ENCODE data around the gene DTX4.
"Not testable (repeated sequence)": the region's sequence is repeated elsewhere in the genome, so short reads cannot be mapped to it uniquely, and the experiment has no call there.

Gene DTX4

DNA sequence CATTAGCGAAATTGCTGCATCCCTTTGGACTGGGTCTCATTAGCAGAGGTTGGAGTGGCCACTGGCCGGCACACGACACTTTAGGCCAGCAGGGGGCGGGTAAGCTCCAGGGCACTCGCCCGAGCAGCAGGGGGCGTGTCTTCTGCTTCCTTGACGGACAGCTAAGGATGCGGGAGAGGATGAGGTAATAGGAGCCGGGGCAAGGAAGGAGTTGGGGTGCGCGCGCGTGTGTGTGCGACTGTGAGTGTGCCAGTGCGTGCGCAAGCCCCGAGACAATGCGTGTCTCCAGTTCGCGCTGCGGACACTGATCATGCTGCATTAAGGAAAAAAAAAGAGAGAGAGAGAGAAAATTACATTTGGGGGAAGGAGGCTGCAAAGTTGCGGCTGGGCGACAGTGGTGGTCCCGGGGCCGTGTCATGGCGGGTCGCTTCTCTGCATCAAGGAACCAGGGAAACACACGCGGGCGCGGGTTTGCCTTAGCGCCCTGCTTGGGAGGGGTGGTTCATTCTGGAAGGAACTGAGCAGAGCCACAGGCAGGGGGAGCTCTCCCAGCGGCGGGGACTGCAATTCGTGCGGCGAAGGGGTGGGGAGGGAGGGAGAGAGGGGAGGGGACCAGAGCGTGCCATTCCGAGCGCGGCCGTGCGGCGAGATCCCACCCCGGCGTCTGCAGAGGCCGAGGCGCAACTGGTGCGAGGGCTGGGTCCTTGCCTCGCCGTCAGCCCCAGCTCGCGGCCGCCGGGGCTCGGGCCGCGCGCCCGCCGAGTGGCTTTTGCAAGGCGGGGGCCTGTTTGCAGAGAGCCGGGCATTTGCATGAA, at the start of gene DTX4:
TSS of gene DTX4 (plus strand) at position 625 of the 815 bp plus-strand sequence. CDS start 464 bp downstream, outside the sequence.
- peaks cover 9% of the 10 kb centered on the region for H3K27me3 ChIP-seq (ENCODE audit: control insufficient read depth, insufficient read depth, low read length)
- peak within 1 kb of the TSS; percentile 75 for H3K27ac ChIP-seq (ENCODE audit: low read depth, low read length)
- H3K4me1 ChIP-seq (ENCODE audit: control insufficient read depth, insufficient read depth, low read length) = peaks cover 22% of the 10 kb centered on the region
- peak within 1 kb of the TSS; percentile 85 for H3K9ac ChIP-seq (ENCODE audit: low read length)
- H3K9me3 ChIP-seq (ENCODE audit: control insufficient read depth, insufficient read depth, low read depth, low read length) = no peaks in the 10 kb centered on the region
- no peaks in the 10 kb centered on the region for H3K36me3 ChIP-seq (ENCODE audit: control insufficient read depth, insufficient read depth, low read length)
- peak within 1 kb of the TSS; percentile 96 for H3K4me3 ChIP-seq (ENCODE audit: low read depth, low read length)

DNA sequence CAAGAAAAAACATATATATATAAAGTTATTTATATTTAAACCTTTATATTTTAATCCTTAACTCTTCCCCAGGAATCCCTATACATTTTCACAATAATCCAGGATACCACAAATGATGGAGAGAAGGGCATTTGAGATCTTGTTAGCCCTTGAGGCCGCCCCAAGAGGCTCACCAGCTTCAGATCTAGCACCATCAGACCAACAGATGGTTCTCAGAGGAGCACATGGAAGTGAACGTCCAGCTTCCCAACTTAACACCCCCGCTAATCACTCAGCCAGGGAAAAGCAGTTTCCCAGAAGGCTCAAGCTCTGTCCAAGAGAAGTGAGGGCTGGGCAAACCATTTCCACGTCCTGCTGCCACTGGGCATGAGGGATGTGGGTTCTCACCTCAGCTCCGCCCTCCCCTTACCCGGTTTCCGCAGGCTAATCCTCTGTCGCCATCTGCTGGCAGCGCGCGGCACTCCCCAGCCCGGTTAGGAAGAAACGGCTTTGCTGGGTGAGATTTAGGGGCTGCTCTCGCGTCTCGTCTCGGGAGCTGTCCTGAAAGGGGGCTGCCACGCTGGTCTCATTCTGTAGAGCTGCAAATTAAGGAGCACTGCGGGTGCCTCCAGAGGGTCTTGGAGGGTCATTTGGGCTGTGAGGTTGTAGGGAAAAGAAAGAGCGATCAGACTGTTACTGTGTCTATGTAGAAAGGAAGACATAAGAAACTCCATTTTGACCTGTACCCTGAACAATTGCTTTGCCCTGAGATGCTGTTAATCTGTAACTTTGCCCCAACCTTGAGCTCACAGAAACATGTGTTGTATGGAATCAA, 36.1 kb upstream of the DTX4 start:
- H3K9ac ChIP-seq (ENCODE audit: low read length) = no peak overlapping the region
- H3K4me1 ChIP-seq (ENCODE audit: control insufficient read depth, insufficient read depth, low read length) = no peaks in the 10 kb centered on the region
- no peaks in the 10 kb centered on the region for H3K27me3 ChIP-seq (ENCODE audit: control insufficient read depth, insufficient read depth, low read length)
- H3K27ac ChIP-seq (ENCODE audit: low read depth, low read length) = no peak overlapping the region
- peaks cover 22% of the 10 kb centered on the region for H3K9me3 ChIP-seq (ENCODE audit: control insufficient read depth, insufficient read depth, low read depth, low read length)
- H3K4me3 ChIP-seq (ENCODE audit: low read depth, low read length) = no peak overlapping the region
- H3K36me3 ChIP-seq (ENCODE audit: control insufficient read depth, insufficient read depth, low read length) = peaks cover 5% of the 10 kb centered on the region; the same call in 1 of the 2 replicates

DNA sequence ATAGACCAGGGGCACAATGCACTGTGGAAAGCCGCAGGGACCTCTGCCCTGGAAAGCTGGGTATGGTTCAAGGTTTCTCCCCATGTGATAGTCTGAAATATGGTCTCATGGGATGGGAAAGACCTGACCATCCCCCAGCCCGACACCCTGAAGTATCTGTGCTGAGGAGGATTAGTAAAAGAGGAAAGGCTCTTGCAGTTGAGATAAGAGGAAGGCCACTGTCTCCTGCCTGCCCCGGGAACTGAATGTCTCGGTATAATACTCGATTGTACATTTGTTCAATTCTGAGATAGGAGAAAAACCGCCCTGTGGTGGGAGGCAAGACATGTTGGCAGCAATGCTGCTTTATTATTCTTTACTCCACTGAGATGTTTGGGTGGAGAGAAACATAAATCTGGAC, 35.4 kb upstream of the DTX4 start:
- H3K9ac ChIP-seq (ENCODE audit: low read length); H3K27ac ChIP-seq (ENCODE audit: low read depth, low read length); H3K4me1 ChIP-seq (ENCODE audit: control insufficient read depth, insufficient read depth, low read length); H3K36me3 ChIP-seq (ENCODE audit: control insufficient read depth, insufficient read depth, low read length); H3K27me3 ChIP-seq (ENCODE audit: control insufficient read depth, insufficient read depth, low read length); H3K4me3 ChIP-seq (ENCODE audit: low read depth, low read length): not testable (repeated sequence)
- peaks cover 15% of the 10 kb centered on the region for H3K9me3 ChIP-seq (ENCODE audit: control insufficient read depth, insufficient read depth, low read depth, low read length)

DNA sequence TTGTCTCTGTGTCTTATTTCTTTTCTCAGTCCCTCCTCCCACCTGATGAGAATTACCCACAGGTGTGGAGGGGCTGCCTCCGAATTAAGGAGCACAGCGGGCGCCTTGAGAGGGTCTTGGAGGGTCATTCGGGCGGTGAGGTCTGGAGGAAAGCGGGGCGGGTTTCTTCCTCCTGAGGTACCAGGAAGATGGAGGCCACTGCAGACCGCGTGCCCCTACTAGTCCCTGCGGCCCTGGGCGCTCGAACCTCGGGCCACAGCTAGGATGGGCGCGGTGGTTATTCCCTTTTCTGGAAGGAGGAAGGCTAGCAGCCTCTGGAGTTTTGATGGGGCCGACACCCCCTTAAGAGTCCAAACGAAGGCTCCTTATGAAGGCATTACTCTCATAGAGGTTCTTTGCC, 34.7 kb upstream of the DTX4 start:
- no peak overlapping the region for H3K4me3 ChIP-seq (ENCODE audit: low read depth, low read length)
- no peaks in the 10 kb centered on the region for H3K4me1 ChIP-seq (ENCODE audit: control insufficient read depth, insufficient read depth, low read length)
- H3K27me3 ChIP-seq (ENCODE audit: control insufficient read depth, insufficient read depth, low read length) = peaks cover 3% of the 10 kb centered on the region; the same call in 1 of the 2 replicates
- H3K9ac ChIP-seq (ENCODE audit: low read length) = no peak overlapping the region
- no peaks in the 10 kb centered on the region for H3K36me3 ChIP-seq (ENCODE audit: control insufficient read depth, insufficient read depth, low read length)
- H3K27ac ChIP-seq (ENCODE audit: low read depth, low read length) = no peak overlapping the region
- H3K9me3 ChIP-seq (ENCODE audit: control insufficient read depth, insufficient read depth, low read depth, low read length) = peaks cover 8% of the 10 kb centered on the region

DNA sequence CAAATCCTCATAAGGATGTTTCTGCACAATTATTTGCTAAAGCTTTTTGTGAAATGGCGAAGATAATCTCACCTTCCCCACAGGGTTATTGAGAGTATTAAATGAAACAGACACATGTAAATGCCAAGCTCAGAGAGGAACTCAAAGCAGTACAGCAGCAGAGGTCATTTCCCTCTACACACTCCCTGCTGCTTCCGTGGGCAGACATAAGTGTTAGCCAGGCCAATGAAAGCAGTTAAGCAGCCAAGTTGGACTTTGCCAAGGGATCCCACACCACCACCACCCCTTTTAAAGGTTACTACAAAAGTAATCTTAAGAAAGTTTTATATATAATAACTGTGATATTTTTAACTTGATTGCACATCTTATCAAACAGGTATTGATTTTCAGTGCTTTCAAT, 33.3 kb upstream of the DTX4 start:
- Histone ChIP-seq H3K9me3 (ENCODE audit: control insufficient read depth, insufficient read depth, low read depth, low read length) (no peaks in the 10 kb centered on the region), H3K27ac (ENCODE audit: low read depth, low read length) (no peak overlapping the region), H3K4me1 (ENCODE audit: control insufficient read depth, insufficient read depth, low read length) (no peaks in the 10 kb centered on the region; the same call in 1 of the 2 replicates), H3K4me3 (ENCODE audit: low read depth, low read length) (no peak overlapping the region), H3K36me3 (ENCODE audit: control insufficient read depth, insufficient read depth, low read length) (no peaks in the 10 kb centered on the region), H3K9ac (ENCODE audit: low read length) (no peak overlapping the region), H3K27me3 (ENCODE audit: control insufficient read depth, insufficient read depth, low read length) (peaks cover 12% of the 10 kb centered on the region; the same call in 1 of the 2 replicates)

DNA sequence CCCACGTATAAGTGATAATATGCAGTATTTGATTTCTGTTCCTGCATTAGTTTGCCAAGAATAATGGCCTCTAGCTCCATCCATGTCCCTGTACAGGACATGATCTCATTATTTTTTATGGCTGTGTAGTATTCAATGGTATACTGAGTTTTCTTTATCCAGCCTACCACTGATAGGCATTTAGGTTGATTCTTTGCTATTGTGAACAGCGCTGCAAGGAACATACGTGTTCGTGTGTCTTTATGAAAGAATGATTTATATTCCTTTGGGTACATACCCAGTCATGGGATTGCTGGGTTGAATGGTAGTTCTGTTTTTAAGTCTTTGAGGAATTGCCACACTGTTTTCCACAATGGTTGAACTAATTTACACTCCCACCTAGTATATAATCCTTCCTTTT, 30.7 kb upstream of the DTX4 start:
- Histone ChIP-seq H3K9ac (ENCODE audit: low read length) (no peak overlapping the region), H3K9me3 (ENCODE audit: control insufficient read depth, insufficient read depth, low read depth, low read length) (no peaks in the 10 kb centered on the region), H3K27me3 (ENCODE audit: control insufficient read depth, insufficient read depth, low read length) (peaks cover 32% of the 10 kb centered on the region), H3K36me3 (ENCODE audit: control insufficient read depth, insufficient read depth, low read length) (no peaks in the 10 kb centered on the region), H3K4me3 (ENCODE audit: low read depth, low read length) (no peak overlapping the region), H3K27ac (ENCODE audit: low read depth, low read length) (no peak overlapping the region), H3K4me1 (ENCODE audit: control insufficient read depth, insufficient read depth, low read length) (no peaks in the 10 kb centered on the region; the same call in 1 of the 2 replicates)

DNA sequence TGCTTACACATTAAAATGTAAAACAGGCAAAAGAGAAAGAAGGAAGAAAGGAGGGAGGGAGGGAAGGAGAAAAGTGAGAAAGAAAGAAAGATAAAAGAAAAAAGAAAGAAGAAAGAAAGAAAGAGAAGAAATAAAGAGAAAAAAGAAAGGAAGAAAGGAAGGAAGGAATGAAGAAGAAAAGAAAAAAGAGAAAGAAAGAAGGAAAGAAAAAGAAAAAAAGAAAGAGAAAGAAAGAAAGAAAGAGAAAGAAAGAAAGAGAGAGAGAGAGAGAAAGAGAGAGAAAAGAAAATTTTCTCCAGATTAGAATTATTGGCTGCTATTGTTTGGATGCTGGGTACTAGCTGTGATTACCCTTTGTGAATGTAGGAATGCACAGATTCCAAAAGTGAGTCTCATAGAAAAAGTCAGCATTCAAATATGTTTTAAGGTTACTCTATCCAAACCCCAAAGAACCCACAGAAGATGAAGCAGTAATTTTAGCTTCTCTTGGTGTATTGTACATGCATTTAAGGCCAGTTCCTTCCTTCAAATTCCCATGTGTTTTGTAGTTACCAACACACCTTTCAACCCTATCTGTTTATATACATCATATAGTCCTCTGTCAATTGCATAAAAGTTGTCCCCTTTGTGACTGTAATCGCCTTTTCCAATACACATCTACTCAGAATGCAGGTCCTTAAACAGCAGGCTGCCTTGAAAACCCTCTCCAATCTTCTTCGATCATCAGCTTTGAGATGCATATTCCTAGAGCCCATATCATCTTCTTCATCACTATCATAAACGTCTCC, 30.1 kb upstream of the DTX4 start:
- H3K9ac ChIP-seq (ENCODE audit: low read length) = peak overlapping the region; percentile 41
- no peaks in the 10 kb centered on the region for H3K36me3 ChIP-seq (ENCODE audit: control insufficient read depth, insufficient read depth, low read length)
- H3K27me3 ChIP-seq (ENCODE audit: control insufficient read depth, insufficient read depth, low read length) = peaks cover 32% of the 10 kb centered on the region
- H3K9me3 ChIP-seq (ENCODE audit: control insufficient read depth, insufficient read depth, low read depth, low read length) = no peaks in the 10 kb centered on the region
- no peak overlapping the region for H3K27ac ChIP-seq (ENCODE audit: low read depth, low read length)
- peak overlapping the region; percentile 73 for H3K4me3 ChIP-seq (ENCODE audit: low read depth, low read length)
- no peaks in the 10 kb centered on the region; the same call in 1 of the 2 replicates for H3K4me1 ChIP-seq (ENCODE audit: control insufficient read depth, insufficient read depth, low read length)

DNA sequence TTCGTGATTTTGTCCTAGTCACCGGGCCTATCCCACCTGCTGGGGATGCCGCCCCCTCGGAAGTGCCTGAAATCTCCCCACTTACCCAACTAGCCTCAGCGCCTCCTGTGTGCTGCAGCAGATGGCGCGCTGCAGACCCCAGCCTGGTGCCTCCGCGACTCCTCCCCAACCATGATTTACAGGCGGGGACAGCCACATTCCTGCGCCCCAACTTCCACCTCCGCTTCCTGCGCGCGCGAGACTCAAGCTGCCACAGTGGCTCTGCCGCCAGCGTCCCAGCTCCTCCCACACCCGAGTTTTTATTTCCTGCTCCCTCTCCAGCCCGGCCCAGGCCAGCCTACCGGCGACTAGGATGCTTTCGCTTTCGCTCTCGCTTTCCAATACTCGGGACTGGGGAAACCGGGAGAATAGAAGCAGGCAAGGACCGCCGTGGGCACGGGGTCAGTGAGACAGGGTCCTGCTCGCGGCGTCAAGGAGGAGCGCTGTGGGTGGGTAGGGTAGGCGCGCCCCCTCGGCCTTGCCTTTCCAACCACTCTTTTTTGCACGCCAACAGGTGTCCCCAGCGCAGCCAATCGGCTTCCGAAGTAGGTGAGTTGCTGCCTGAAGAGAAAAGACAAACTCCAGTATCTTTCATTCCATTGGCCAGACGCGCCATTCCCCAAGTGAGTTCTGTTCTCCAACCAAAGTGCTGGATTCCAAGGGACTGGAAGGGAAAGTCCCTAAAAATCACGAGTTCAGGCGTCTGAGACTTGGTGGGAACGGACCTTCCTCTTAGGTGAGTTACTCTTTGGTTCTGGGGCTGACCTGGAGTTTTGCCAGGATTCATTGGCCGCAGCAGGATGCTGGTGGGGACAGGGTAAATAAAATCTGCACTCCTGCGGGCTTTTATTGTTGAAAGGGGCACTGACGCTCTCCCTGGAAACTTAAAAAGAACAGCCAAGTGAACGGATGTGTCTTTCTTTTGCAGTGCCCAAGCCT, 29.1 kb upstream of the DTX4 start, which contains the start of gene FAM111A:
TSS of gene FAM111A (plus strand) at position 327 of the 978 bp plus-strand sequence. CDS start 6,017 bp downstream, outside the sequence.
- Histone ChIP-seq H3K27me3 (ENCODE audit: control insufficient read depth, insufficient read depth, low read length) (peaks cover 32% of the 10 kb centered on the region), H3K9ac (ENCODE audit: low read length) (peak within 1 kb of the TSS; percentile 41), H3K4me1 (ENCODE audit: control insufficient read depth, insufficient read depth, low read length) (no peaks in the 10 kb centered on the region; the same call in 1 of the 2 replicates), H3K36me3 (ENCODE audit: control insufficient read depth, insufficient read depth, low read length) (no peaks in the 10 kb centered on the region; the same call in 1 of the 2 replicates), H3K9me3 (ENCODE audit: control insufficient read depth, insufficient read depth, low read depth, low read length) (no peaks in the 10 kb centered on the region), H3K4me3 (ENCODE audit: low read depth, low read length) (peak within 1 kb of the TSS; percentile 73), H3K27ac (ENCODE audit: low read depth, low read length) (no peak within 1 kb of the TSS)

DNA sequence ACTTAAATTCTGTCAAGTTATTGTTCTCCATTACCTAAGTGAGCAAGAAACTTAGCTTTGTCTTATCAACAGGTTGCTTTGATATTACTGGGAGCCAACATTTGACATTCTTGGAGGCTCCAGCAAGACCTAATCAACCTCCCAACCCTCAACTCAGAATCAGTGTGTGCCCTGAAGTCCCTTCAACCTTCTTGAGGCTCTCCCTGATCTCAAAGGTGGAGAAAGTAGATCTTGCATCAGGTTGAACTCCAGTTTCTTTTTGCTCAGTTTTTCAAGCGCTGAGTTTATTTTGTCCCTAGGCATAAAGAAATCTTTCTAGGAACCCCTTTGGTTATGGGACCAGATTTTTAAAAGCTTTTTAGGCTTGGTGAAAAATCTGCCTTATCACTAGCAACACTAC, 27.8 kb upstream of the DTX4 start:
- no peak overlapping the region for H3K27ac ChIP-seq (ENCODE audit: low read depth, low read length)
- no peaks in the 10 kb centered on the region; the same call in 1 of the 2 replicates for H3K4me1 ChIP-seq (ENCODE audit: control insufficient read depth, insufficient read depth, low read length)

More for the DNA sequence above, 27.8 kb upstream of the DTX4 start:
- Histone ChIP-seq H3K9me3 (ENCODE audit: control insufficient read depth, insufficient read depth, low read depth, low read length) (no peaks in the 10 kb centered on the region), H3K4me3 (ENCODE audit: low read depth, low read length) (peak overlapping the region; percentile 53; the same call in 1 of the 2 replicates), H3K36me3 (ENCODE audit: control insufficient read depth, insufficient read depth, low read length) (no peaks in the 10 kb centered on the region; the same call in 1 of the 2 replicates), H3K9ac (ENCODE audit: low read length) (no peak overlapping the region), H3K27me3 (ENCODE audit: control insufficient read depth, insufficient read depth, low read length) (peaks cover 32% of the 10 kb centered on the region)

All from HUES6 (cell line).